Measurements from ENCODE around the gene DDO. TPM values are rescaled to one million over a fixed set of nuclear protein-coding genes. Genes with fewer than 3 reads are reported as not detected.

DDO gene
- total RNA-seq, 2 experiments from 2014 or later, result not detected

GRCh38 chr6:110399219-110400071, 15.9 kb downstream of the DDO start:
- DNase-seq (no peak), ATAC-seq (ENCODE audit: poor library complexity) (no peak)
- intact Hi-C loops (cut with DNase I, micrococcal nuclease), result no loop called here
- Mint-ChIP-seq H3K9me3 (no peaks in the 10 kb centered on the region), H3K4me1 (ENCODE audit: low read depth) (no peaks in the 10 kb centered on the region), H3K27me3 (no peaks in the 10 kb centered on the region), H3K4me3 (no peak overlapping the region), H3K36me3 (ENCODE audit: low read depth) (no peaks in the 10 kb centered on the region), H3K27ac (no peak overlapping the region)
- H3K36me3 ChIP-seq (ENCODE audit: insufficient read depth, low read length), result no peaks in the 10 kb centered on the region
- TF ChIP-seq CTCF (IDR thresholded peaks at IDR 0.05), result no peak
- H3K4me1 ChIP-seq (ENCODE audit: insufficient read depth, low read length), result no peaks in the 10 kb centered on the region
- CTCF ChIA-PET, result interaction anchor here (0.6 kb wide), 1 partner anchor 122 kb away, joined by 3 read pairs; no protein-coding TSS in a partner anchor
- no peak overlapping the region for H3K27ac ChIP-seq (ENCODE audit: low read depth in 1 of 2, low read length in 2 of 2)
- peak overlapping the region; percentile 34 for H3K4me3 ChIP-seq (ENCODE audit: low read length)
- POLR2A ChIA-PET, result no interaction called here
- no peaks in the 10 kb centered on the region for H3K9me3 ChIP-seq (ENCODE audit: control insufficient read depth in 1 of 2, insufficient read depth in 1 of 2, low read length in 2 of 2)
- H3K27me3 ChIP-seq (ENCODE audit: control insufficient read depth in 1 of 2, insufficient read depth in 2 of 2, low read length in 2 of 2), result peaks cover 2 to 6% of the 10 kb centered on the region in 2 experiments

GRCh38 chr6:110398778-110399177, 16.6 kb downstream of the DDO start:
- no peaks in the 10 kb centered on the region for H3K27me3 Mint-ChIP-seq
- no peak for TF ChIP-seq CTCF (IDR thresholded peaks at IDR 0.05)
- H3K4me1 Mint-ChIP-seq (ENCODE audit: low read depth), result no peaks in the 10 kb centered on the region
- Histone ChIP-seq H3K9me3 (ENCODE audit: control insufficient read depth in 1 of 2, insufficient read depth in 1 of 2, low read length in 2 of 2) (no peaks in the 10 kb centered on the region), H3K27ac (ENCODE audit: low read depth in 1 of 2, low read length in 2 of 2) (no peak overlapping the region), H3K4me3 (ENCODE audit: low read length) (no peak overlapping the region), H3K36me3 (ENCODE audit: insufficient read depth, low read length) (no peaks in the 10 kb centered on the region), H3K27me3 (ENCODE audit: control insufficient read depth in 1 of 2, insufficient read depth in 2 of 2, low read length in 2 of 2) (peaks cover 2 to 6% of the 10 kb centered on the region in 2 experiments), H3K4me1 (ENCODE audit: insufficient read depth, low read length) (no peaks in the 10 kb centered on the region)
- no peaks in the 10 kb centered on the region for H3K9me3 Mint-ChIP-seq
- H3K27ac Mint-ChIP-seq, result no peak overlapping the region
- H3K36me3 Mint-ChIP-seq (ENCODE audit: low read depth), result no peaks in the 10 kb centered on the region
- DNase-seq (no peak), ATAC-seq (ENCODE audit: poor library complexity) (no peak)
- H3K4me3 Mint-ChIP-seq, result no peak overlapping the region
- ChIA-PET CTCF (no interaction called here), POLR2A (interaction anchor here (0.6 kb wide), 1 partner anchor 13 kb away, joined by 5 read pairs; no protein-coding TSS in a partner anchor)
- intact Hi-C loops (cut with DNase I, micrococcal nuclease), result no loop called here

GRCh38 chr6:110395221-110395620, 20.2 kb downstream of the DDO start:
- ATAC-seq (ENCODE audit: poor library complexity) (no peak), DNase-seq (no peak)
- Mint-ChIP-seq H3K9me3 (no peaks in the 10 kb centered on the region), H3K36me3 (ENCODE audit: low read depth) (no peaks in the 10 kb centered on the region), H3K27ac (no peak overlapping the region), H3K27me3 (no peaks in the 10 kb centered on the region), H3K4me1 (ENCODE audit: low read depth) (peaks cover 8% of the 10 kb centered on the region), H3K4me3 (no peak overlapping the region)
- Histone ChIP-seq H3K4me1 (ENCODE audit: insufficient read depth, low read length) (no peaks in the 10 kb centered on the region), H3K4me3 (ENCODE audit: low read length) (no peak overlapping the region), H3K9me3 (ENCODE audit: control insufficient read depth in 1 of 2, insufficient read depth in 1 of 2, low read length in 2 of 2) (no peaks in the 10 kb centered on the region), H3K36me3 (ENCODE audit: insufficient read depth, low read length) (no peaks in the 10 kb centered on the region), H3K27ac (ENCODE audit: low read depth in 1 of 2, low read length in 2 of 2) (no peak overlapping the region), H3K27me3 (ENCODE audit: control insufficient read depth in 1 of 2, insufficient read depth in 2 of 2, low read length in 2 of 2) (peaks cover 0 to 2% of the 10 kb centered on the region in 2 experiments)
- ChIA-PET CTCF (no interaction called here), POLR2A (interaction anchor here (0.7 kb wide), 1 partner anchor 8 kb away, joined by 3 read pairs; no protein-coding TSS in a partner anchor)
- no peak for TF ChIP-seq CTCF (IDR thresholded peaks at IDR 0.05)
- intact Hi-C loops (cut with DNase I, micrococcal nuclease), result no loop called here

All from CD4-positive, alpha-beta T cell (primary cell).